ENCODE measurements around the gene KIN.
A peak's percentile ranks its signal among the peaks of the same experiment; 100 is the strongest.

The KIN gene

GRCh38 chr10:7826971-7827370, 39.2 kb upstream of the KIN start:
- H3K4me3 ChIP-seq (ENCODE audit: low read depth, low read length), result no peak overlapping the region
- CTCF ChIA-PET, result no interaction called here
- DNase-seq (ENCODE audit: low read depth, low spot score), result no peak
- TF ChIP-seq CTCF (IDR thresholded peaks at IDR 0.05; ENCODE audit: insufficient read depth, low read length, missing control alignments), result no peak
- POLR2A ChIA-PET, result no interaction called here

- DNase-seq (ENCODE audit: low read depth, low spot score), result no peak
- ChIA-PET CTCF (interaction anchor here (1.2 kb wide), 1 partner anchor 11 kb away, joined by 3 read pairs; no protein-coding TSS in a partner anchor), POLR2A (no interaction called here)
- no peak overlapping the region for H3K4me3 ChIP-seq (ENCODE audit: low read depth, low read length)
- no peak for TF ChIP-seq CTCF (IDR thresholded peaks at IDR 0.05; ENCODE audit: insufficient read depth, low read length, missing control alignments)
Observed at GRCh38 chr10:7824251-7824650, 36.5 kb upstream of the KIN start.

- TF ChIP-seq CTCF (IDR thresholded peaks at IDR 0.05; ENCODE audit: insufficient read depth, low read length, missing control alignments), result peak; percentile 19
- peak overlapping the region; percentile 94 for H3K4me3 ChIP-seq (ENCODE audit: low read depth, low read length)
- ChIA-PET POLR2A (interaction anchor here (1.3 to 2.5 kb wide), 2 partner anchors 10 to 31 kb away, joined by 4 to 15 read pairs; partner anchors contain the start of genes ATP5F1C and KIN), CTCF (interaction anchor here (0.9 to 3.4 kb wide), 9 partner anchors 9 to 293 kb away, joined by 3 to 9 read pairs (median 4); partner anchors contain the start of genes ATP5F1C and KIN)
- DNase-seq (ENCODE audit: low read depth, low spot score), result no peak
Observed at GRCh38 chr10:7819121-7819460, 31.3 kb upstream of the KIN start.

- no peak for TF ChIP-seq CTCF (IDR thresholded peaks at IDR 0.05; ENCODE audit: insufficient read depth, low read length, missing control alignments)
- H3K4me3 ChIP-seq (ENCODE audit: low read depth, low read length), result peak within 1 kb of the TSS; percentile 94
- DNase-seq (ENCODE audit: low read depth, low spot score), result no peak
- ChIA-PET POLR2A (interaction anchor here (0.6 to 2.5 kb wide), 4 partner anchors 9 to 51 kb away, joined by 3 to 15 read pairs (median 6); partner anchors contain the start of genes ATP5F1C and KIN), CTCF (interaction anchor here (0.7 to 3.4 kb wide), 10 partner anchors 9 to 293 kb away, joined by 3 to 9 read pairs (median 4); partner anchors contain the start of genes ATP5F1C and KIN)
Observed at GRCh38 chr10:7818295-7819120, 30.7 kb upstream of the KIN start, which contains the start of gene TAF3. TSS of gene TAF3 (plus strand) at chr10:7818505. CDS start at chr10:7818710, 205 bp downstream.

GRCh38 chr10:7817984-7818294, 30.1 kb upstream of the KIN start:
- TF ChIP-seq CTCF (IDR thresholded peaks at IDR 0.05; ENCODE audit: insufficient read depth, low read length, missing control alignments), result no peak
- peak overlapping the region; percentile 94 for H3K4me3 ChIP-seq (ENCODE audit: low read depth, low read length)
- ChIA-PET POLR2A (interaction anchor here (0.6 to 2.5 kb wide), 4 partner anchors 9 to 50 kb away, joined by 3 to 15 read pairs (median 6); partner anchors contain the start of genes ATP5F1C and KIN), CTCF (interaction anchor here (0.7 to 3.4 kb wide), 6 partner anchors 8 to 292 kb away, joined by 4 to 9 read pairs (median 5); partner anchors contain the start of genes ATP5F1C and KIN)
- no peak for DNase-seq (ENCODE audit: low read depth, low spot score)

- no peak for TF ChIP-seq CTCF (IDR thresholded peaks at IDR 0.05; ENCODE audit: insufficient read depth, low read length, missing control alignments)
- no peak for DNase-seq (ENCODE audit: low read depth, low spot score)
- ChIA-PET CTCF (interaction anchor here (0.7 to 3.4 kb wide), 5 partner anchors 8 to 292 kb away, joined by 4 to 9 read pairs (median 5); no protein-coding TSS in a partner anchor), POLR2A (interaction anchor here (0.6 to 2.5 kb wide), 4 partner anchors 8 to 50 kb away, joined by 3 to 15 read pairs (median 6); partner anchors contain the start of genes ATP5F1C and KIN)
- peak overlapping the region; percentile 94 for H3K4me3 ChIP-seq (ENCODE audit: low read depth, low read length)
Observed at GRCh38 chr10:7817576-7817975, 29.8 kb upstream of the KIN start.

All from AG04449 (cell line).